ENCODE data around the gene OR5K2.

DNA sequence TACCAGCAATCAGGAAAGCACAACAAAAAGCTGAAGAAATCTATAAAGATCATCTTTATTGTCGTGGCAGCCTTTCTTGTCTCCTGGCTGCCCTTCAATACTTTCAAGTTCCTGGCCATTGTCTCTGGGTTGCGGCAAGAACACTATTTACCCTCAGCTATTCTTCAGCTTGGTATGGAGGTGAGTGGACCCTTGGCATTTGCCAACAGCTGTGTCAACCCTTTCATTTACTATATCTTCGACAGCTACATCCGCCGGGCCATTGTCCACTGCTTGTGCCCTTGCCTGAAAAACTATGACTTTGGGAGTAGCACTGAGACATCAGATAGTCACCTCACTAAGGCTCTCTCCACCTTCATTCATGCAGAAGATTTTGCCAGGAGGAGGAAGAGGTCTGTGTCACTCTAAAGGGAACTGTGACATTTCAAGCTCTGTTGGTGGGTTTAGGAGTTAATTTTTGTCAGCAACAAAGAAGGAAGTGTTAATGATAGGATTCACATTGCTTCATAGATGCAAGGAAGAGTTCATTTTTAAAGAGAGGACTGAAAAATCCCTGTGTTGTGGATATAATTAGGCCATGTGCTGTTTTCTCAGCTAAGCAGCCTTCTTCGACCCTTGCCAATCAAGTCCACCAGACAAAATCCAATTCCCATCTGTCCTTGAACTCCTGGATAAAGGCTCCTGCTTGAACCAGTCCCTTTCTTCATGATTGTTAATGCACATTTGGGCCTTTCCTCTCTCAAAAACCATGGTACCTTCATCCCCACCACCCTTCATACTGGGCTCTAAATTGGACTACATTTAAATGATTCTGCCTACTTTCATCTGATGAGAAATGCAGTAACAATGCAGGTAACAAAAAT is 35.5 kb downstream of the OR5K2 start:
- TF ChIP-seq ELF1 (IDR thresholded peaks at IDR 0.05) = no peak
- no peak for TF ChIP-seq POLR2AphosphoS5 (IDR thresholded peaks at IDR 0.05; ENCODE audit: low read depth, low read length)
- TF ChIP-seq, protein P1, sequence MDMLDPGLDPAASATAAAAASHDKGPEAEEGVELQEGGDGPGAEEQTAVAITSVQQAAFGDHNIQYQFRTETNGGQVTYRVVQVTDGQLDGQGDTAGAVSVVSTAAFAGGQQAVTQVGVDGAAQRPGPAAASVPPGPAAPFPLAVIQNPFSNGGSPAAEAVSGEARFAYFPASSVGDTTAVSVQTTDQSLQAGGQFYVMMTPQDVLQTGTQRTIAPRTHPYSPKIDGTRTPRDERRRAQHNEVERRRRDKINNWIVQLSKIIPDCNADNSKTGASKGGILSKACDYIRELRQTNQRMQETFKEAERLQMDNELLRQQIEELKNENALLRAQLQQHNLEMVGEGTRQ (IDR thresholded peaks at IDR 0.05; ENCODE audit: borderline replicate concordance, low read depth, low read length) = no peak
- TF ChIP-seq, protein P2, sequence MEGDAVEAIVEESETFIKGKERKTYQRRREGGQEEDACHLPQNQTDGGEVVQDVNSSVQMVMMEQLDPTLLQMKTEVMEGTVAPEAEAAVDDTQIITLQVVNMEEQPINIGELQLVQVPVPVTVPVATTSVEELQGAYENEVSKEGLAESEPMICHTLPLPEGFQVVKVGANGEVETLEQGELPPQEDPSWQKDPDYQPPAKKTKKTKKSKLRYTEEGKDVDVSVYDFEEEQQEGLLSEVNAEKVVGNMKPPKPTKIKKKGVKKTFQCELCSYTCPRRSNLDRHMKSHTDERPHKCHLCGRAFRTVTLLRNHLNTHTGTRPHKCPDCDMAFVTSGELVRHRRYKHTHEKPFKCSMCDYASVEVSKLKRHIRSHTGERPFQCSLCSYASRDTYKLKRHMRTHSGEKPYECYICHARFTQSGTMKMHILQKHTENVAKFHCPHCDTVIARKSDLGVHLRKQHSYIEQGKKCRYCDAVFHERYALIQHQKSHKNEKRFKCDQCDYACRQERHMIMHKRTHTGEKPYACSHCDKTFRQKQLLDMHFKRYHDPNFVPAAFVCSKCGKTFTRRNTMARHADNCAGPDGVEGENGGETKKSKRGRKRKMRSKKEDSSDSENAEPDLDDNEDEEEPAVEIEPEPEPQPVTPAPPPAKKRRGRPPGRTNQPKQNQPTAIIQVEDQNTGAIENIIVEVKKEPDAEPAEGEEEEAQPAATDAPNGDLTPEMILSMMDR (IDR thresholded peaks at IDR 0.05) = no peak
- TF ChIP-seq EZH2phosphoT487 (IDR thresholded peaks at IDR 0.05; ENCODE audit: borderline replicate concordance, low read depth) = no peak

Measured in SK-N-SH (cell line).